ENCODE data around the gene C3orf18. TPM values are rescaled to one million over a fixed set of nuclear protein-coding genes. Genes with fewer than 3 reads are reported as not detected.

C3orf18 gene
- total RNA-seq, 4 donors from 2014 or later = 1.9 to 10.2 (median 4.3) TPM

DNA sequence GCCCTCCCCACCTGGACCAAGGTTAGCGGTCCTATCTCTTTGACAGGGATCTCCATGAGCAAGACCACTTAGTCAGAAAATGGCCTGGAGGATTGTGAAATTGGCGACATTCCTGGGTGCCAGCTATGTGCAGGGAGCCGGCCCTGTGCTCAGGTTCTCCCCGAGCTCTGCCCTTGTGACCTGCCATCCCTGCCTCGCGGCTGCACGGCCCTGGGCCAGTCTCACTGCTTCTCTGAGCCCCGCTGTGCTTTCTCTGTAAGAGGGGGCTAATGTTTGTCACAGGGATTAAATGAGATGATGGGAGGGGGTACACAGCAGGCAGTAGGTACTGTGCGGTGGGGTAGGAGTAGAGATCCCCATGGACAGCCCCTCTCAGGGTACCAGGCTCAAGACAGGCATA is 14.9 kb downstream of the C3orf18 start:
- intact Hi-C loops (cut with DNase I; ENCODE audit: low total_unique reads) = no loop called here

DNA sequence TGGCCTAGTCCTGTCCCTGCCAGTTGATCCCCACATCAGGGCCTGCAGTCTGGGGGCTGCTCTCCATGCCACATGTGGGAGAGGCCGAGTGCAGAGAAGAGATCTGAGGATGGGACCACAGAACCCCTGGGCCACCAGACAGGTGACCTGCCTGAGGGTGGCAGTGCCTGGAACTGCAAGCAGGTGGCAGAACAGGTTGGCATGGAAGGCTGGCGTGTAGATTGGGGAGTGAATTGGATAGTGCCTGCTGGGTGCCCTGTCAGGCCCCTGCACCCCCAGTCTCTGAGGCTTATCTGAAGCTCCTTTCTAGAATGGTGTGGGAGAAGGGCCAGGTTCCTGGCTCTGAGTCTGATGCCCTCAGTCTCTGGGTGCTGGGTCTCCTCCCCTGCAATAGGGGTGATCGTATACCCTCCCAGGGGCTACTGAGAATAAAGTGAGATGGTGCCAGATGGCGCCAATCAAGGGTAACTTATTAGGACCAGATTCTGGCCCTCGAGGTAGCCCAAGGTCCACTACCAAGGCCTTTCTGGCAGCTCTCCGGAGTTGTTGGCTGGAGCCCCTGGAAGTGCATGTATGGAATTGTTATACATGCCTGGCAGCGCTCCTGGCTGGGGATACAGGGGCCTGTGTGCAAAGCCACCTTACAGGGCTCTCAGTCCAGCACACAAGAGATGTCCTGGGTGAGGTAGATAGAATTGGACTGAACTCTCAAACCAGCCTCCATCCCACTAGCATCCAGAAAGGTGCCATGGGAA is 15.7 kb downstream of the C3orf18 start:
- Histone ChIP-seq H3K36me3 (no peaks in the 10 kb centered on the region), H3K4me3 (no peak overlapping the region), H3K27me3 (peaks cover 4% of the 10 kb centered on the region), H3K9me3 (no peaks in the 10 kb centered on the region), H3K4me1 (no peaks in the 10 kb centered on the region), H3K27ac (no peak overlapping the region)
- intact Hi-C loops (cut with DNase I; ENCODE audit: low total_unique reads) = no loop called here
- no peak for DNase-seq
- in situ Hi-C loops (cut with MboI; ENCODE audit: low pct_ligation_motif_present in 1 of 4, low pct_unique_long_range_greater_than_20kb in 1 of 4, low sequenced_read_pairs in 3 of 4) = loop anchor here in 1 of 4 donors (25.0 kb wide), 1 partner anchor 190 kb away; the partner anchor contains the start of genes CYB561D2, NPRL2 and TMEM115
- 68 to 83% methylated on average over 1 to 7 of the region's 7 CpGs for WGBS, 2 donors (ENCODE audit: low coverage in 1 of 2)
- TF ChIP-seq POLR2AphosphoS5 (IDR thresholded peaks at IDR 0.05) (no peak), POLR2A (IDR thresholded peaks at IDR 0.05) (no peak), EP300 (IDR thresholded peaks at IDR 0.05; ENCODE audit: low read depth) (no peak)
- TF ChIP-seq, protein P1, sequence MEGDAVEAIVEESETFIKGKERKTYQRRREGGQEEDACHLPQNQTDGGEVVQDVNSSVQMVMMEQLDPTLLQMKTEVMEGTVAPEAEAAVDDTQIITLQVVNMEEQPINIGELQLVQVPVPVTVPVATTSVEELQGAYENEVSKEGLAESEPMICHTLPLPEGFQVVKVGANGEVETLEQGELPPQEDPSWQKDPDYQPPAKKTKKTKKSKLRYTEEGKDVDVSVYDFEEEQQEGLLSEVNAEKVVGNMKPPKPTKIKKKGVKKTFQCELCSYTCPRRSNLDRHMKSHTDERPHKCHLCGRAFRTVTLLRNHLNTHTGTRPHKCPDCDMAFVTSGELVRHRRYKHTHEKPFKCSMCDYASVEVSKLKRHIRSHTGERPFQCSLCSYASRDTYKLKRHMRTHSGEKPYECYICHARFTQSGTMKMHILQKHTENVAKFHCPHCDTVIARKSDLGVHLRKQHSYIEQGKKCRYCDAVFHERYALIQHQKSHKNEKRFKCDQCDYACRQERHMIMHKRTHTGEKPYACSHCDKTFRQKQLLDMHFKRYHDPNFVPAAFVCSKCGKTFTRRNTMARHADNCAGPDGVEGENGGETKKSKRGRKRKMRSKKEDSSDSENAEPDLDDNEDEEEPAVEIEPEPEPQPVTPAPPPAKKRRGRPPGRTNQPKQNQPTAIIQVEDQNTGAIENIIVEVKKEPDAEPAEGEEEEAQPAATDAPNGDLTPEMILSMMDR (IDR thresholded peaks at IDR 0.05) = no peak

More for the DNA sequence above, 14.9 kb downstream of the C3orf18 start:
- H3K27ac ChIP-seq = no peak overlapping the region
- no peak overlapping the region for H3K4me3 ChIP-seq
- H3K27me3 ChIP-seq = peaks cover 4% of the 10 kb centered on the region
- H3K36me3 ChIP-seq = no peaks in the 10 kb centered on the region
- 82% methylated on average over 9 of the region's 9 CpGs; no CpG with 5 or more reads in 1 of the 2 donors for WGBS, 2 donors (ENCODE audit: low coverage in 1 of 2)
- no peaks in the 10 kb centered on the region for H3K9me3 ChIP-seq
- DNase-seq = no peak
- TF ChIP-seq, protein P1 (IDR thresholded peaks at IDR 0.05) = no peak
- no peak for TF ChIP-seq EP300 (IDR thresholded peaks at IDR 0.05; ENCODE audit: low read depth)
- TF ChIP-seq POLR2A (IDR thresholded peaks at IDR 0.05) = no peak
- TF ChIP-seq POLR2AphosphoS5 (IDR thresholded peaks at IDR 0.05) = no peak
- H3K4me1 ChIP-seq = no peaks in the 10 kb centered on the region
- in situ Hi-C loops (cut with MboI; ENCODE audit: low pct_ligation_motif_present in 1 of 4, low pct_unique_long_range_greater_than_20kb in 1 of 4, low sequenced_read_pairs in 3 of 4) = loop anchor here in 1 of 4 donors (25.0 kb wide), 1 partner anchor 190 kb away; the partner anchor contains the start of genes CYB561D2, NPRL2 and TMEM115

DNA sequence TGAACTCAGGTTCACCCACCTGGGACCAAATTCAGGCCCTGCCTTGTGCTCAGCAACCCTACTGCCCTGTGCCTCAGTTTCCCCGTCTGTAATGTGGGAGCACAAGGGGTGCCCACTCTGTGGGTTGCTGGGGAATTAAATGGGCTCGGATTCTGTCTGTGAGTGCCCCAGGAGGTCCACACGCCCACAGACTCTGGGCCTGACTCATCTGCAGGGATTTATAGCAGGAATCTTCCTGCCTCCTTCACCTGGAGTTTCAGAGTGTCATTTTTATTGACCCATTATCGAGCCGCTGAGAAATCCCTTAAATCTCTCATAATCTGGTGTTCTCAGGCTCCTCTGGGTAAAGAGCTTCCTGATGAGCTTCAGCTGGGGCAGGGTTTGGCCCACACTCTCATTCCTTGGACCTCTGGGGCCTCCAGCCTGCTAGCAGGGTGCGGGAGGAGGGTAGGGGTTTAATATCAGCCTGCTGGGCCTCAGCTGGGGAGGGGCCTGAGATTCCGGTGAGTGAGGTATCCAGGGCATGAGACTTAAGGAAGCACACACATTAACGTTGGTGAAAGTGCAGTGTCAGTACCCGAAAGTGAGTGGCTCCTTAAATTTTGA is 16.4 kb downstream of the C3orf18 start:
- Histone ChIP-seq H3K27ac (no peak overlapping the region), H3K36me3 (no peaks in the 10 kb centered on the region), H3K27me3 (peaks cover 4% of the 10 kb centered on the region), H3K4me3 (no peak overlapping the region), H3K4me1 (no peaks in the 10 kb centered on the region), H3K9me3 (no peaks in the 10 kb centered on the region)
- DNase-seq = no peak
- TF ChIP-seq, protein P1 (IDR thresholded peaks at IDR 0.05) = no peak
- TF ChIP-seq EP300 (IDR thresholded peaks at IDR 0.05; ENCODE audit: low read depth) (no peak), POLR2A (IDR thresholded peaks at IDR 0.05) (no peak), POLR2AphosphoS5 (IDR thresholded peaks at IDR 0.05) (no peak)
- in situ Hi-C loops (cut with MboI; ENCODE audit: low pct_ligation_motif_present in 1 of 4, low pct_unique_long_range_greater_than_20kb in 1 of 4, low sequenced_read_pairs in 3 of 4) (loop anchor here in 1 of 4 donors (25.0 kb wide), 1 partner anchor 189 kb away; the partner anchor contains the start of genes CYB561D2, NPRL2 and TMEM115), intact Hi-C loops (cut with DNase I; ENCODE audit: low total_unique reads) (no loop called here)
- 54% methylated on average over 9 of the region's 9 CpGs; no CpG with 5 or more reads in 1 of the 2 donors for WGBS, 2 donors (ENCODE audit: low coverage in 1 of 2)

DNA sequence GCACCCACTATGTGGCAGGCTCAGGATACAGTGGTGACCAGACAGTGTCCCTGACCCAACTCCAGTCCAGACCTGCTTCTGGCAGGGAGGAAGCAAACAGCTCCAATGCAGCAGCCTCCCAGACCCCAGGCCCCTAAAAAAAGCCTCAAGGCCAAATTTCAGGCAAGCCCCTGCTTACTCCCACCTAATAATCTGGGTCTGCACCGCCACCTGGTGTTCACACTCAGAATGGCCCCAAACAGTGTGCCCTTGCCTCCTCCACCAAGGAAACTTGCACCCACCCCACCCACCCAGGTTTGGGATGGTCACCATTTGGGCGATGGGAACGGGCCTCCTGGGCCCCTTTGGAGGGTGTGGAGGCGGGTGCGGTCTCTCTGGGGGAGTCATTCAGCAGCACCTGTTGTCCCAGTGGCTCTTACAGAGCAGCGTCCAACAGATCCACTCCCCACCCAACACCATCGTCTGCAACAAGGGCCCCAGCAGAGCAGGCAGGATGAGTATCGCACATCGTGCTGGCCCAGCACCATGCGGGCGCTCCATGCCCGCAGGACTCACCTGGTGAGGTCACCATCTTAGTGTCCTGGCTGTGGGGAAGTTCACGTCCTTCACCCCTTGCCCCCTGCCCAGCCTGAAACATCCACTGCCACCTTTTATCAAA is 17.3 kb downstream of the C3orf18 start:
- H3K27me3 ChIP-seq = peaks cover 4% of the 10 kb centered on the region
- DNase-seq = peak; percentile 52
- no peak overlapping the region for H3K4me3 ChIP-seq
- H3K27ac ChIP-seq = no peak overlapping the region
- no peaks in the 10 kb centered on the region for H3K4me1 ChIP-seq
- intact Hi-C loops (cut with DNase I; ENCODE audit: low total_unique reads) = no loop called here
- WGBS, 2 donors (ENCODE audit: low coverage in 1 of 2) = 54% methylated on average over 13 of the region's 13 CpGs; no CpG with 5 or more reads in 1 of the 2 donors
- in situ Hi-C loops (cut with MboI; ENCODE audit: low pct_ligation_motif_present in 1 of 4, low pct_unique_long_range_greater_than_20kb in 1 of 4, low sequenced_read_pairs in 3 of 4) = loop anchor here in 1 of 4 donors (25.0 kb wide), 1 partner anchor 188 kb away; the partner anchor contains the start of genes CYB561D2, NPRL2 and TMEM115
- no peaks in the 10 kb centered on the region for H3K36me3 ChIP-seq
- TF ChIP-seq EP300 (IDR thresholded peaks at IDR 0.05; ENCODE audit: low read depth) = no peak
- no peak for TF ChIP-seq POLR2A (IDR thresholded peaks at IDR 0.05)
- TF ChIP-seq, protein P1 (IDR thresholded peaks at IDR 0.05) = peak; percentile 38 to 85 (median 63)
- no peaks in the 10 kb centered on the region for H3K9me3 ChIP-seq

Measured in transverse colon (tissue), 4 donors.